Thyroid gland (tissue), 4 donors: ENCODE data around the gene FGF3.

Experiments
- CTCF ChIP-seq, 6 experiments: fragments of 200-600 bp in 3 of 6; fragments of 450-650 bp in 3 of 6; sonication (generic) in 3 of 6; IDR thresholded peaks; one replicate each; pipeline ENCODE4 v1.5.1; 2016 to 2019; ENCODE audit warnings: antibody characterized with exemption in 6 of 6, mild to moderate bottlenecking in 2 of 6, inconsistent platforms in 1 of 6, moderate library complexity in 1 of 6
- POLR2A ChIP-seq, 2 donors: fragments of 450-650 bp; IDR thresholded peaks; one replicate each; pipeline ENCODE4 v1.6.1; 2017; ENCODE audit warnings: antibody characterized with exemption in 2 of 2, mild to moderate bottlenecking in 2 of 2, moderate library complexity in 1 of 2

GRCh38 chr11:69860244-69860643, 41.0 kb upstream of the FGF3 start:
- no peak for TF ChIP-seq CTCF (IDR thresholded peaks at IDR 0.05)
- TF ChIP-seq POLR2A (IDR thresholded peaks at IDR 0.05), result no peak
